Measurements from ENCODE around the gene HOXB6.

DNA sequence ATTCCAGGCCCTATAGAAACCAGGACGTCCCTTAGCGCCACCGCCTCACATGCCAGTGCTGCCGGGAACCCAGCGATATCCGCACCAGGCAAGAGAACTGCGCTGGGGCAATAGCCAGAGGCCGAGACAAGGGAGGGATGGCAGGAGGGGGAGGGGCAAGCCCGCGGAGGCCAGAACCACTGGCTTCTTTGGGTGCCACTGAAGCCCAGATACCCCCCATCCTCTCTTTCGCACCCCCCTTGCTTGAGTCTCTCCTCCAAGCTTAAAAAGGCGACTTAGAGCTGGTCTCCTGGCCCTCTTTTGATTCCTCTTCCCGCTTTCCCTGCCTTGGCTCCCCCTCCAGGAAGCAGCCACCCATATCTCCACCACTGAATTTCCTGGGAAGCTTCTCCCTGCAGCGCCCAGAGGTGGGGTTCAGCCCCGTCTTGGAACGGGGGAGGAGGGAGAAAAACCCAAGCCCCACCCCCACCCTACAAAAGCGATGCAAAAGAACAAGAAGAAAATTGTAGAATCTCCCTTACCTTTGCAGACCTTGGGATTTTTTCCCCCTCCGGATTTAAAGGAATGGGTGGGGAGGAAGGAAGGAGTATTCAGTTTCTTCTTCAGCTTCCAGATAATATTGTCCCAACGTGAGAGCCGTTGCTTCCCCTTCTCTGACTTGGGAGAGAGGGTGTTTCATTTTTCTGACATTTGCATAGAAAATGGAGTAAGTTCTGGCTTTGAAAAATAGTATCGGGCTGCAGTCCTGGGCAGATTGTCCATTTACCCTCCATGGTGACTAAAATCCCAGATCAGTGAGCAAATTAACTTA is 622 bp downstream of the HOXB6 start:
- TF ChIP-seq, protein P1, sequence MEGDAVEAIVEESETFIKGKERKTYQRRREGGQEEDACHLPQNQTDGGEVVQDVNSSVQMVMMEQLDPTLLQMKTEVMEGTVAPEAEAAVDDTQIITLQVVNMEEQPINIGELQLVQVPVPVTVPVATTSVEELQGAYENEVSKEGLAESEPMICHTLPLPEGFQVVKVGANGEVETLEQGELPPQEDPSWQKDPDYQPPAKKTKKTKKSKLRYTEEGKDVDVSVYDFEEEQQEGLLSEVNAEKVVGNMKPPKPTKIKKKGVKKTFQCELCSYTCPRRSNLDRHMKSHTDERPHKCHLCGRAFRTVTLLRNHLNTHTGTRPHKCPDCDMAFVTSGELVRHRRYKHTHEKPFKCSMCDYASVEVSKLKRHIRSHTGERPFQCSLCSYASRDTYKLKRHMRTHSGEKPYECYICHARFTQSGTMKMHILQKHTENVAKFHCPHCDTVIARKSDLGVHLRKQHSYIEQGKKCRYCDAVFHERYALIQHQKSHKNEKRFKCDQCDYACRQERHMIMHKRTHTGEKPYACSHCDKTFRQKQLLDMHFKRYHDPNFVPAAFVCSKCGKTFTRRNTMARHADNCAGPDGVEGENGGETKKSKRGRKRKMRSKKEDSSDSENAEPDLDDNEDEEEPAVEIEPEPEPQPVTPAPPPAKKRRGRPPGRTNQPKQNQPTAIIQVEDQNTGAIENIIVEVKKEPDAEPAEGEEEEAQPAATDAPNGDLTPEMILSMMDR (conservative IDR thresholded peaks at IDR 0.05; ENCODE audit: low read length): no peak
- TF ChIP-seq EZH2phosphoT487 (IDR thresholded peaks at IDR 0.05; ENCODE audit: borderline replicate concordance): no peak

Measured in Loucy (cell line).